Keratinocyte (primary cell): Measurements from ENCODE around the gene SLC9A8. TPM values are rescaled to one million over a fixed set of nuclear protein-coding genes. Genes with fewer than 3 reads are reported as not detected.

Source experiments
- DNase-seq: peaks from one replicate; pipeline ENCODE4 v3.0.0-alpha.2; 2011; ENCODE audit warnings: low read depth, missing footprints, low spot score
- FAIRE-seq: peaks from 2 replicates; lab custom pipeline; 2011; peaks lifted over from hg19 to GRCh38; lab: Jason Lieb, UNC
- H2AFZ ChIP-seq: 2 replicates; pipeline ENCODE4 v1.6.0; 2012; ENCODE audit warnings: low read length, control low read depth, inconsistent platforms; ENCODE audit not compliant: control insufficient read depth
- H3K27ac ChIP-seq: 2 replicates; pipeline ENCODE4 v1.5.1; 2011; ENCODE audit warnings: low read length; ENCODE audit not compliant: control insufficient read depth, insufficient read depth
- H3K27me3 ChIP-seq: 3 replicates; pipeline ENCODE4 v1.6.0; 2011; ENCODE audit warnings: low read length; ENCODE audit not compliant: control insufficient read depth, insufficient read depth; ENCODE audit errors: extremely low read depth
- H3K36me3 ChIP-seq, 2 experiments: 2 replicates in 1 of 2; 3 replicates in 1 of 2; pipeline ENCODE4 v1.5.1; 2011; ENCODE audit warnings: low read length in 2 of 2, mild to moderate bottlenecking in 1 of 2; ENCODE audit not compliant: control insufficient read depth in 2 of 2, insufficient read depth in 2 of 2; ENCODE audit errors: extremely low read depth in 1 of 2
- H3K4me1 ChIP-seq: 3 replicates; pipeline ENCODE4 v1.5.1; 2011; ENCODE audit warnings: low read length; ENCODE audit not compliant: control insufficient read depth, insufficient read depth; ENCODE audit errors: extremely low read depth
- H3K4me2 ChIP-seq: 3 replicates; pipeline ENCODE4 v1.6.0; 2011; ENCODE audit warnings: low read depth, low read length; ENCODE audit not compliant: control insufficient read depth, insufficient read depth; ENCODE audit errors: extremely low read depth
- H3K4me3 ChIP-seq, 3 experiments: fragments of 200-600 bp in 1 of 3; sonication (generic) in 1 of 3; 2 replicates in 2 of 3; 3 replicates in 1 of 3; pipeline ENCODE4 v1.5.1; 2011 to 2016; ENCODE audit warnings: low read length in 3 of 3, mild to moderate bottlenecking in 3 of 3, control low read depth in 2 of 3, inconsistent platforms in 1 of 3, low read depth in 1 of 3, mixed read lengths in 1 of 3, mixed run types in 1 of 3, moderate library complexity in 1 of 3; ENCODE audit not compliant: control insufficient read depth in 2 of 3, insufficient read depth in 2 of 3; ENCODE audit errors: extremely low read depth in 1 of 3
- H3K79me2 ChIP-seq: 2 replicates; pipeline ENCODE4 v1.6.0; 2012; ENCODE audit warnings: low read length; ENCODE audit not compliant: control insufficient read depth, insufficient read depth
- H3K9ac ChIP-seq: 3 replicates; pipeline ENCODE4 v1.6.0; 2011; ENCODE audit warnings: low read length; ENCODE audit not compliant: control insufficient read depth, insufficient read depth; ENCODE audit errors: extremely low read depth
- H3K9me1 ChIP-seq: 3 replicates; pipeline ENCODE4 v1.6.0; 2011; ENCODE audit warnings: low read length; ENCODE audit not compliant: control insufficient read depth, insufficient read depth; ENCODE audit errors: extremely low read depth
- H3K9me3 ChIP-seq: 2 replicates; pipeline ENCODE4 v1.5.1; 2012; ENCODE audit warnings: low read depth, low read length; ENCODE audit not compliant: control insufficient read depth
- H4K20me1 ChIP-seq: 3 replicates; pipeline ENCODE4 v1.6.0; 2011; ENCODE audit warnings: low read length; ENCODE audit not compliant: control insufficient read depth, insufficient read depth; ENCODE audit errors: extremely low read depth
- EZH2 ChIP-seq: IDR thresholded peaks from one replicate; pipeline ENCODE4 v1.6.1; 2012; ENCODE audit warnings: inconsistent platforms, mild to moderate bottlenecking, low read length, moderate library complexity
- dilution Hi-C: fragments of 300-500 bp; cut with MboI; formaldehyde crosslinking; loops from one replicate; pipeline ENCODE4 v1.7.0; 2020; ENCODE audit warnings: low sequenced_read_pairs; ENCODE audit not compliant: extremely low pct_ligation_motif_present
- polyA plus RNA-seq, 5 experiments: library from polyadenylated mRNA; depleted of rRNA in 3 of 5; stranded (reverse) in 3 of 5; stranded (forward) in 1 of 5; unstranded in 1 of 5; fragments of >200 nt; gene quantifications; 1 replicate in 1 of 5; 2 replicates in 3 of 5; 3 replicates in 1 of 5; pipeline versions ENCODE4 v1.2.1 to v1.2.3, GENCODE V29; 2011 to 2012; ENCODE audit warnings: missing spikeins in 2 of 5, low read depth in 1 of 5, low replicate concordance in 1 of 5
- TF ChIP-seq, protein P1 (sequence below), 3 experiments: IDR thresholded peaks in 1 of 3; conservative IDR thresholded peaks in 1 of 3; optimal IDR thresholded peaks in 1 of 3; 2 replicates in 2 of 3; 3 replicates in 1 of 3; pipeline versions ENCODE3 to v1.5.1; 2011; ENCODE audit warnings: low read length in 3 of 3, mild to moderate bottlenecking in 3 of 3, moderate library complexity in 2 of 3, control low read depth in 1 of 3, inconsistent platforms in 1 of 3; ENCODE audit not compliant: insufficient read depth in 2 of 3; ENCODE audit errors: extremely low read depth in 1 of 3

SLC9A8 gene
- polyA plus RNA-seq, 1 donor (not counting 4 experiments of a cell fraction or from before 2014, with no cell fraction given) = 1.9 TPM

DNA sequence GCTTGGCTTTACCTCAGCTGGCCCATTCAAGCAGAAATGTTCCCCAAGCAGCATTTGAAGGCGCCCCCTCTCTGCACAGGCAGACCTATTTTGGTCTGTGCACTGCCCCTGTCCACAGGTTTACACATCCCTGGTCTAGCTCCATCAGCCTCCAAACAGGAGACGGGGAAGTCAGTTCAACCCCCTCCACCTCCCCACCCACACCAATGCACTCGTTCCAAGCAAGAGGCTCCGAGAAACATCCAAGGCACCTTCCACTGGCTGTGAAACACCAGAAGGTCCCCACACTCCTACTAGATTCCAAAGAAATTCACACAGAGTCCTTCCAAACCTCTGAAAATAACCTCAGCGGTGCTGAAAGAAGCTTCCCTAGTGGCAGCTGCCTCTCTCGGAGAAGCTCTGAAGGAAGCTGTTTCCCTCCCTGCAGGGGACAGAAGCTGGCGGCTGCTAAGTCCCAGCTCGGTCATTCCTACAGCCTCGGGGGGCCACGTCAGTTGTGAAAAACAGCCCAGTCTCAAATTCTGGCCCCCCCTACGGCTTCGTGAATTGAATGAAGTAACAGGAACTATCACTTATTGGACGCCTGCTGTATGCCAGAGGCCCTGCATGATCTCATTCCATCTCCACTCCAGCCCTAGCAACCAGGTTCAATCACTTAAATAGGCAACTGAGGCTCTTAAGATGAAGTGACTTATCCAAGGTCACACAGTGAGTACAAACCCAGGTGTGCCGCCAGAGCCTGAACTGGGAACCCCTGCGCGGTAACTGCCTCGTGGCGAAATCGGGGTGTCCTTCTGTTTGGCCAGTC, 101.9 kb downstream of the SLC9A8 start:
- no peaks in the 10 kb centered on the region for H4K20me1 ChIP-seq
- peak overlapping the region; percentile 83 for H3K4me2 ChIP-seq
- no peaks in the 10 kb centered on the region for H3K27me3 ChIP-seq
- TF ChIP-seq, protein P1, sequence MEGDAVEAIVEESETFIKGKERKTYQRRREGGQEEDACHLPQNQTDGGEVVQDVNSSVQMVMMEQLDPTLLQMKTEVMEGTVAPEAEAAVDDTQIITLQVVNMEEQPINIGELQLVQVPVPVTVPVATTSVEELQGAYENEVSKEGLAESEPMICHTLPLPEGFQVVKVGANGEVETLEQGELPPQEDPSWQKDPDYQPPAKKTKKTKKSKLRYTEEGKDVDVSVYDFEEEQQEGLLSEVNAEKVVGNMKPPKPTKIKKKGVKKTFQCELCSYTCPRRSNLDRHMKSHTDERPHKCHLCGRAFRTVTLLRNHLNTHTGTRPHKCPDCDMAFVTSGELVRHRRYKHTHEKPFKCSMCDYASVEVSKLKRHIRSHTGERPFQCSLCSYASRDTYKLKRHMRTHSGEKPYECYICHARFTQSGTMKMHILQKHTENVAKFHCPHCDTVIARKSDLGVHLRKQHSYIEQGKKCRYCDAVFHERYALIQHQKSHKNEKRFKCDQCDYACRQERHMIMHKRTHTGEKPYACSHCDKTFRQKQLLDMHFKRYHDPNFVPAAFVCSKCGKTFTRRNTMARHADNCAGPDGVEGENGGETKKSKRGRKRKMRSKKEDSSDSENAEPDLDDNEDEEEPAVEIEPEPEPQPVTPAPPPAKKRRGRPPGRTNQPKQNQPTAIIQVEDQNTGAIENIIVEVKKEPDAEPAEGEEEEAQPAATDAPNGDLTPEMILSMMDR (optimal IDR thresholded peaks at IDR 0.05 in 1 of 3, IDR thresholded peaks at IDR 0.05 in 1 of 3, conservative IDR thresholded peaks at IDR 0.05 in 1 of 3; ENCODE audit: extremely low read depth in 1 of 3, insufficient read depth in 2 of 3, low read length in 3 of 3) = peak in 2 of 3 experiments; percentile 7 to 19
- no peak for TF ChIP-seq EZH2
- peak overlapping the region; percentile 89 to 100 (median 90) for H3K4me3 ChIP-seq
- peaks cover 55% of the 10 kb centered on the region for H3K79me2 ChIP-seq
- H3K27ac ChIP-seq = peak overlapping the region; percentile 100
- DNase-seq (no peak), FAIRE-seq (no peak)
- H3K4me1 ChIP-seq = peaks cover 21% of the 10 kb centered on the region
- peaks cover 3 to 8% of the 10 kb centered on the region in 2 experiments for H3K36me3 ChIP-seq
- peak overlapping the region; percentile 38 for H2AFZ ChIP-seq
- H3K9ac ChIP-seq = peak overlapping the region; percentile 99
- peaks cover 2% of the 10 kb centered on the region for H3K9me1 ChIP-seq
- dilution Hi-C loops = no loop called here
- H3K9me3 ChIP-seq = no peaks in the 10 kb centered on the region

DNA sequence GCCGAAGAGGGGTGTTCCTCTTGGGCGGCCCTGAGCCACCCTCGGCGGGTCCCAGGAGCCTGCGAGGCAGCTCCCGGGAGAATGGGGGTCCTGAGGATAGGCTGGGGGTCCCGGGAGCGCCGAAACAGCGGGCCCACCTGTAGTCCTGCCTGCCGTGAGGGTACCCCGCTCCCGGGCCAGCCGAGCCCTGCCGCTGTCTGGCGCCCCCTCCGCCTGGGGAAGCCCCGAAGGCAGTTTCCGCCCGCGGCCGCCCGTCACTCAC, 102.4 kb downstream of the SLC9A8 start:
- Histone ChIP-seq H4K20me1 (no peaks in the 10 kb centered on the region), H3K9me3 (no peaks in the 10 kb centered on the region), H3K27ac (peak overlapping the region; percentile 100), H3K4me1 (peaks cover 21% of the 10 kb centered on the region), H2AFZ (peak overlapping the region; percentile 100), H3K9ac (peak overlapping the region; percentile 99), H3K27me3 (no peaks in the 10 kb centered on the region), H3K4me3 (peak overlapping the region; percentile 89 to 100 (median 90)), H3K4me2 (peak overlapping the region; percentile 83), H3K79me2 (peaks cover 52% of the 10 kb centered on the region), H3K36me3 (peaks cover 0 to 8% of the 10 kb centered on the region in 2 experiments), H3K9me1 (peaks cover 2% of the 10 kb centered on the region)
- TF ChIP-seq, protein P1 (optimal IDR thresholded peaks at IDR 0.05 in 1 of 3, IDR thresholded peaks at IDR 0.05 in 1 of 3, conservative IDR thresholded peaks at IDR 0.05 in 1 of 3; ENCODE audit: extremely low read depth in 1 of 3, insufficient read depth in 2 of 3, low read length in 3 of 3) = no peak
- TF ChIP-seq EZH2 = no peak
- DNase-seq (no peak), FAIRE-seq (no peak)
- dilution Hi-C loops = no loop called here
